A673 (cell line): ENCODE measurements around the gene CYP4F8. TPM values are rescaled to one million over a fixed set of nuclear protein-coding genes. Genes with fewer than 3 reads are reported as not detected.

ENCODE experiments used
- BruUV-seq: library from RNA; stranded (reverse); fragments of 400-500 nt; replicated peaks from 2 replicates; lab custom pipeline; 2021; lab: Mats Ljungman, UMichigan
- CTCF ChIA-PET: fragments of 300-600 bp; sonication (Branson Sonifier 250); formaldehyde crosslinking; loops from one replicate; lab custom pipeline; 2022; ENCODE audit warnings: antibody characterized with exemption; lab: Charles Lee
- POLR2A ChIA-PET: fragments of 300-600 bp; sonication (Branson Sonifier 250); formaldehyde crosslinking; loops from one replicate; lab custom pipeline; 2022; ENCODE audit warnings: antibody characterized with exemption; ENCODE audit not compliant: low non-redundant PET; lab: Charles Lee
- DNase-seq: peaks from one replicate; pipeline ENCODE4 v3.0.0-alpha.2; 2015; ENCODE audit warnings: low spot score
- H3K27ac ChIP-seq: fragments of 200-600 bp; sonication (generic); 2 replicates; pipeline ENCODE4 v1.5.1; 2016; ENCODE audit warnings: mixed run types, low read depth, mild to moderate bottlenecking, mixed read lengths, antibody characterized with exemption, low read length; ENCODE audit not compliant: poor library complexity, severe bottlenecking
- H3K27me3 ChIP-seq: fragments of 200-600 bp; sonication (generic); replicated peaks from 2 replicates; pipeline ENCODE4 v1.6.1; 2017; ENCODE audit warnings: mixed run types, low read depth, mild to moderate bottlenecking, mixed read lengths, antibody characterized with exemption, low read length; ENCODE audit not compliant: insufficient read depth, poor library complexity
- H3K36me3 ChIP-seq: fragments of 200-600 bp; sonication (generic); 2 replicates; pipeline ENCODE4 v1.6.1; 2016; ENCODE audit warnings: mixed run types, mild to moderate bottlenecking, mixed read lengths, antibody characterized with exemption, low read length; ENCODE audit not compliant: insufficient read depth, poor library complexity, severe bottlenecking
- H3K4me1 ChIP-seq: fragments of 200-600 bp; sonication (generic); 2 replicates; pipeline ENCODE4 v1.6.1; 2017; ENCODE audit warnings: mixed run types, mild to moderate bottlenecking, mixed read lengths, antibody characterized with exemption, low read length; ENCODE audit not compliant: insufficient read depth, poor library complexity, severe bottlenecking
- H3K4me3 ChIP-seq: fragments of 200-600 bp; sonication (generic); 2 replicates; pipeline ENCODE4 v1.5.1; 2016; ENCODE audit warnings: low read depth, mixed run types, mild to moderate bottlenecking, mixed read lengths, low read length; ENCODE audit not compliant: poor library complexity, severe bottlenecking
- H3K9me3 ChIP-seq: fragments of 200-600 bp; sonication (generic); 2 replicates; pipeline ENCODE4 v1.6.1; 2016; ENCODE audit warnings: mixed run types, low read depth, mild to moderate bottlenecking, mixed read lengths, antibody characterized with exemption, low read length; ENCODE audit not compliant: poor library complexity, severe bottlenecking
- CTCF ChIP-seq: fragments of 300-800, 200-600 bp; sonication (generic); conservative IDR thresholded peaks from 2 replicates; pipeline ENCODE4 v1.5.1; 2017; ENCODE audit warnings: low read depth, mild to moderate bottlenecking, antibody characterized with exemption, low read length, moderate library complexity, mixed read lengths
- EZH2 ChIP-seq: fragments of 200-600 bp; sonication (generic); IDR thresholded peaks from 2 replicates; pipeline ENCODE4 v1.6.1; 2017; ENCODE audit warnings: borderline replicate concordance, low read depth, mild to moderate bottlenecking, mixed read lengths, antibody characterized with exemption, low read length; ENCODE audit not compliant: poor library complexity, severe bottlenecking
- intact Hi-C: fragments of 100-400 bp; cut with micrococcal nuclease; formaldehyde crosslinking; loops from one replicate; pipeline ENCODE4 v1.10.0; 2022; ENCODE audit not compliant: unreplicated experiment
- total RNA-seq: library from RNA; stranded (reverse); gene quantifications from 2 replicates; pipeline ENCODE4 v1.2.3, GENCODE V29; 2021

Gene CYP4F8
- total RNA-seq, 1 experiment from 2014 or later = not detected

- TF ChIP-seq EZH2 (no peak), CTCF (no peak)
- no peaks in the 10 kb centered on the region for H3K36me3 ChIP-seq
- BruUV-seq = no TSS peak
- H3K27ac ChIP-seq = no peak overlapping the region
- no peak for DNase-seq
- no peaks in the 10 kb centered on the region for H3K27me3 ChIP-seq
- CTCF ChIA-PET = no interaction called here
- H3K4me1 ChIP-seq = no peaks in the 10 kb centered on the region
- no peak overlapping the region for H3K4me3 ChIP-seq
- POLR2A ChIA-PET = no interaction called here
- H3K9me3 ChIP-seq = no peaks in the 10 kb centered on the region
- intact Hi-C loops = no loop called here
Measured at GRCh38 chr19:15671237-15671821, 56.3 kb downstream of the CYP4F8 start.

- DNase-seq = no peak
- ChIA-PET CTCF (no interaction called here), POLR2A (no interaction called here)
- no peak overlapping the region for H3K4me3 ChIP-seq
- no peaks in the 10 kb centered on the region for H3K9me3 ChIP-seq
- no peaks in the 10 kb centered on the region for H3K4me1 ChIP-seq
- intact Hi-C loops = no loop called here
- H3K27ac ChIP-seq = no peak overlapping the region
- no TSS peak for BruUV-seq
- H3K27me3 ChIP-seq = no peaks in the 10 kb centered on the region
- TF ChIP-seq EZH2 (no peak), CTCF (no peak)
- H3K36me3 ChIP-seq = no peaks in the 10 kb centered on the region
Measured at GRCh38 chr19:15671891-15672579, 57.0 kb downstream of the CYP4F8 start.

- intact Hi-C loops = no loop called here
- no TSS peak for BruUV-seq
- H3K9me3 ChIP-seq = no peaks in the 10 kb centered on the region
Measured at GRCh38 chr19:15672580-15673175, 57.7 kb downstream of the CYP4F8 start, which contains the start of gene CYP4F12. Gene CYP4F12 (plus strand): TSS chr19:15673087. CDS start chr19:15673530, 443 bp downstream.

More at GRCh38 chr19:15672580-15673175, 57.7 kb downstream of the CYP4F8 start, which contains the start of gene CYP4F12:
- Histone ChIP-seq H3K27me3 (no peaks in the 10 kb centered on the region), H3K27ac (no peak within 1 kb of the TSS), H3K4me3 (no peak within 1 kb of the TSS), H3K4me1 (no peaks in the 10 kb centered on the region), H3K36me3 (no peaks in the 10 kb centered on the region)
- ChIA-PET CTCF (no interaction called here), POLR2A (no interaction called here)
- DNase-seq = peak; percentile 50
- TF ChIP-seq CTCF (no peak), EZH2 (no peak)
